Smooth muscle cell (in vitro differentiated cells): ENCODE measurements around the gene ATP8A1. TPM values are rescaled to one million over a fixed set of nuclear protein-coding genes. Genes with fewer than 3 reads are reported as not detected.

Experiments used
- DNase-seq: peaks from one replicate; lab custom pipeline; 2025; ENCODE audit not compliant: unreplicated experiment; lab: John Stamatoyannopoulos, UW
- H2AFZ ChIP-seq: fragments of 200-600 bp; sonication (generic); 2 replicates; pipeline ENCODE4 v1.6.0; 2016; ENCODE audit warnings: antibody characterized with exemption, low read depth, mild to moderate bottlenecking
- H3F3A ChIP-seq: fragments of 200-600 bp; sonication (generic); 2 replicates; pipeline ENCODE4 v1.6.0; 2017; ENCODE audit warnings: antibody characterized with exemption, low read depth
- H3K27ac ChIP-seq: fragments of 200-600 bp; sonication (generic); 2 replicates; pipeline ENCODE4 v1.5.1; 2016; ENCODE audit warnings: low read depth, mild to moderate bottlenecking
- H3K27me3 ChIP-seq: fragments of 200-600 bp; sonication (generic); 2 replicates; pipeline ENCODE4 v1.6.1; 2016; ENCODE audit warnings: low read depth, mild to moderate bottlenecking
- H3K36me3 ChIP-seq: fragments of 200-600 bp; sonication (generic); 2 replicates; pipeline ENCODE4 v1.5.1; 2016; ENCODE audit warnings: low read depth
- H3K4me1 ChIP-seq: fragments of 200-600 bp; sonication (generic); 2 replicates; pipeline ENCODE4 v1.5.1; 2016; ENCODE audit warnings: low read depth
- H3K4me2 ChIP-seq: fragments of 200-600 bp; sonication (generic); 2 replicates; pipeline ENCODE4 v1.6.0; 2016; ENCODE audit warnings: mild to moderate bottlenecking
- H3K4me3 ChIP-seq: fragments of 200-600 bp; sonication (generic); 2 replicates; pipeline ENCODE4 v1.5.1; 2016; ENCODE audit warnings: mild to moderate bottlenecking
- H3K79me2 ChIP-seq: fragments of 200-600 bp; sonication (generic); 2 replicates; pipeline ENCODE4 v1.6.0; 2016; ENCODE audit warnings: low read depth, mild to moderate bottlenecking
- H3K9ac ChIP-seq: fragments of 200-600 bp; sonication (generic); 2 replicates; pipeline ENCODE4 v1.6.0; 2016; ENCODE audit warnings: low read depth
- H3K9me3 ChIP-seq: fragments of 200-600 bp; sonication (generic); replicated peaks from 2 replicates; pipeline ENCODE4 v1.5.1; 2016; ENCODE audit warnings: low read depth
- H4K20me1 ChIP-seq: fragments of 200-600 bp; sonication (generic); 2 replicates; pipeline ENCODE4 v1.6.0; 2016; ENCODE audit warnings: low read depth
- CTCF ChIP-seq: fragments of 200-600 bp; sonication (generic); IDR thresholded peaks from 2 replicates; pipeline ENCODE4 v1.5.1; 2017; ENCODE audit warnings: borderline replicate concordance, mild to moderate bottlenecking, antibody characterized with exemption; ENCODE audit not compliant: insufficient read depth, poor library complexity, severe bottlenecking
- WGBS: methylation state at CpG from one replicate; pipeline ENCODE4 v1.1.7; 2016; ENCODE audit warnings: low lambda C conversion rate; 5-methylcytosine and 5-hydroxymethylcytosine counted together
- polyA plus RNA-seq: library from polyadenylated mRNA; unstranded; fragments of >200 nt; fragmentation: Nextera tagmentation; extraction: Ambion mirVana; gene quantifications from 2 replicates; pipeline ENCODE4 v1.2.1, GENCODE V29; 2016
- total RNA-seq: library from RNA; depleted of rRNA; stranded (reverse); fragments of >200 nt; gene quantifications from 2 replicates; pipeline ENCODE4 v1.2.3, GENCODE V29; 2014

Gene ATP8A1
- total and polyA plus RNA-seq, 2 experiments from 2014 or later = 1.8 TPM; not detected in 1

GRCh38 chr4:42596918-42597317, 60.0 kb downstream of the ATP8A1 start:
- Histone ChIP-seq H3K4me2 (no peak overlapping the region), H3F3A (no peaks in the 10 kb centered on the region), H3K9me3 (no peaks in the 10 kb centered on the region), H3K36me3 (no peaks in the 10 kb centered on the region), H3K27me3 (peaks cover 5% of the 10 kb centered on the region), H3K4me3 (no peak overlapping the region), H3K79me2 (no peaks in the 10 kb centered on the region), H3K4me1 (no peaks in the 10 kb centered on the region), H2AFZ (no peak overlapping the region), H3K27ac (no peak overlapping the region), H4K20me1 (no peaks in the 10 kb centered on the region), H3K9ac (no peak overlapping the region)
- 84% methylated on average over 2 of the region's 2 CpGs for WGBS
- no peak for DNase-seq
- no peak for TF ChIP-seq CTCF

- no peak overlapping the region for H3K27ac ChIP-seq
- TF ChIP-seq CTCF = no peak
- H3K36me3 ChIP-seq = no peaks in the 10 kb centered on the region
- no peak overlapping the region for H3K9ac ChIP-seq
- H3F3A ChIP-seq = no peaks in the 10 kb centered on the region
- WGBS = 96% methylated on average over 1 of the region's 1 CpG
- no peak overlapping the region for H2AFZ ChIP-seq
- H3K4me1 ChIP-seq = no peaks in the 10 kb centered on the region
- H3K4me3 ChIP-seq = no peak overlapping the region
- H3K79me2 ChIP-seq = no peaks in the 10 kb centered on the region
- no peak for DNase-seq
- no peak overlapping the region for H3K4me2 ChIP-seq
- no peaks in the 10 kb centered on the region for H3K9me3 ChIP-seq
- no peaks in the 10 kb centered on the region for H4K20me1 ChIP-seq
- H3K27me3 ChIP-seq = peaks cover 5% of the 10 kb centered on the region
Measured at GRCh38 chr4:42594888-42595287, 62.0 kb downstream of the ATP8A1 start.

GRCh38 chr4:42588909-42589308, 68.0 kb downstream of the ATP8A1 start:
- no peaks in the 10 kb centered on the region for H4K20me1 ChIP-seq
- 84% methylated on average over 2 of the region's 2 CpGs for WGBS

More at GRCh38 chr4:42588909-42589308, 68.0 kb downstream of the ATP8A1 start:
- Histone ChIP-seq H3K27me3 (no peaks in the 10 kb centered on the region), H3K4me1 (no peaks in the 10 kb centered on the region), H3K36me3 (no peaks in the 10 kb centered on the region), H3K79me2 (no peaks in the 10 kb centered on the region), H3K4me2 (no peak overlapping the region), H3K9ac (no peak overlapping the region), H3K4me3 (no peak overlapping the region), H2AFZ (no peak overlapping the region), H3K27ac (no peak overlapping the region), H3K9me3 (no peaks in the 10 kb centered on the region), H3F3A (no peaks in the 10 kb centered on the region)
- no peak for DNase-seq
- no peak for TF ChIP-seq CTCF
